Neutrophil (primary cell): Measurements from ENCODE around the gene CDK3.

Source experiments
- H3K27ac ChIP-seq: fragments of 200-600 bp; sonication (generic); 2 replicates; pipeline ENCODE4 v1.5.1; 2016; ENCODE audit warnings: mild to moderate bottlenecking, moderate library complexity
- H3K27me3 ChIP-seq: fragments of 200-600 bp; sonication (generic); 2 replicates; pipeline ENCODE4 v1.6.0; 2016; ENCODE audit warnings: mild to moderate bottlenecking
- H3K36me3 ChIP-seq: fragments of 200-600 bp; sonication (generic); 2 replicates; pipeline ENCODE4 v1.5.1; 2017
- H3K4me1 ChIP-seq, 2 experiments: fragments of 200-600 bp in 1 of 2; sonication (generic) in 1 of 2; 1 replicate in 1 of 2; 2 replicates in 1 of 2; pipeline versions ENCODE4 v1.5.1 to v1.6.1; 2013 to 2016; ENCODE audit warnings: low read depth in 1 of 2, low read length in 1 of 2, mild to moderate bottlenecking in 1 of 2, moderate library complexity in 1 of 2; ENCODE audit not compliant: control insufficient read depth in 1 of 2, insufficient read depth in 1 of 2
- H3K4me3 ChIP-seq, 2 experiments: fragments of 200-600 bp in 1 of 2; sonication (generic) in 1 of 2; 1 replicate in 1 of 2; 2 replicates in 1 of 2; pipeline ENCODE4 v1.5.1; 2013 to 2016; ENCODE audit warnings: low read depth in 1 of 2, low read length in 1 of 2, mild to moderate bottlenecking in 1 of 2, moderate library complexity in 1 of 2
- H3K9me3 ChIP-seq: fragments of 200-600 bp; sonication (generic); 2 replicates; pipeline ENCODE4 v1.5.1; 2016
- TF ChIP-seq, protein P1 (sequence below): fragments of 200-600 bp; sonication (generic); IDR thresholded peaks from 2 replicates; pipeline ENCODE4 v1.5.1; 2016; ENCODE audit warnings: antibody characterized with exemption

The CDK3 gene

DNA sequence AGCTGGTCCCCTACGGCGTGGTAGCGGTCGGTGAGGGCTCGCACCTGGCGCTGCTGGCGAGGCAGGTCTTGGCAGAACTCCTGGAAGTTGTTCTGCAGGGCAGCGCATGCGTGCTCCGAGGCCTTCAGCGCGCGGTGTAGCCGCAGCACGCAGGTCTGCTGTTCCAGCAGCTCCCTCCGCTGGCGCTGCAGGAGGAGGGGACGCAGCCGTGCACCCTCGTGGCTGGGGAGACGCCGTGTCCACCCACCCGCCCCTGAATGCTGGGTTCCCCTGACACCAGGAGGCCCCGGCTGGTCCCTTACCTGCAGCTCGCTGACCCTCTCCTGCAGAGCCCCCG is 14.2 kb downstream of the CDK3 start:
- H3K36me3 ChIP-seq: no peaks in the 10 kb centered on the region
- peaks cover 0 to 4% of the 10 kb centered on the region in 2 experiments for H3K4me1 ChIP-seq
- H3K4me3 ChIP-seq: no peak overlapping the region
- no peaks in the 10 kb centered on the region for H3K9me3 ChIP-seq
- peaks cover 5% of the 10 kb centered on the region for H3K27me3 ChIP-seq
- no peak overlapping the region for H3K27ac ChIP-seq
- TF ChIP-seq, protein P1, sequence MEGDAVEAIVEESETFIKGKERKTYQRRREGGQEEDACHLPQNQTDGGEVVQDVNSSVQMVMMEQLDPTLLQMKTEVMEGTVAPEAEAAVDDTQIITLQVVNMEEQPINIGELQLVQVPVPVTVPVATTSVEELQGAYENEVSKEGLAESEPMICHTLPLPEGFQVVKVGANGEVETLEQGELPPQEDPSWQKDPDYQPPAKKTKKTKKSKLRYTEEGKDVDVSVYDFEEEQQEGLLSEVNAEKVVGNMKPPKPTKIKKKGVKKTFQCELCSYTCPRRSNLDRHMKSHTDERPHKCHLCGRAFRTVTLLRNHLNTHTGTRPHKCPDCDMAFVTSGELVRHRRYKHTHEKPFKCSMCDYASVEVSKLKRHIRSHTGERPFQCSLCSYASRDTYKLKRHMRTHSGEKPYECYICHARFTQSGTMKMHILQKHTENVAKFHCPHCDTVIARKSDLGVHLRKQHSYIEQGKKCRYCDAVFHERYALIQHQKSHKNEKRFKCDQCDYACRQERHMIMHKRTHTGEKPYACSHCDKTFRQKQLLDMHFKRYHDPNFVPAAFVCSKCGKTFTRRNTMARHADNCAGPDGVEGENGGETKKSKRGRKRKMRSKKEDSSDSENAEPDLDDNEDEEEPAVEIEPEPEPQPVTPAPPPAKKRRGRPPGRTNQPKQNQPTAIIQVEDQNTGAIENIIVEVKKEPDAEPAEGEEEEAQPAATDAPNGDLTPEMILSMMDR: no peak

DNA sequence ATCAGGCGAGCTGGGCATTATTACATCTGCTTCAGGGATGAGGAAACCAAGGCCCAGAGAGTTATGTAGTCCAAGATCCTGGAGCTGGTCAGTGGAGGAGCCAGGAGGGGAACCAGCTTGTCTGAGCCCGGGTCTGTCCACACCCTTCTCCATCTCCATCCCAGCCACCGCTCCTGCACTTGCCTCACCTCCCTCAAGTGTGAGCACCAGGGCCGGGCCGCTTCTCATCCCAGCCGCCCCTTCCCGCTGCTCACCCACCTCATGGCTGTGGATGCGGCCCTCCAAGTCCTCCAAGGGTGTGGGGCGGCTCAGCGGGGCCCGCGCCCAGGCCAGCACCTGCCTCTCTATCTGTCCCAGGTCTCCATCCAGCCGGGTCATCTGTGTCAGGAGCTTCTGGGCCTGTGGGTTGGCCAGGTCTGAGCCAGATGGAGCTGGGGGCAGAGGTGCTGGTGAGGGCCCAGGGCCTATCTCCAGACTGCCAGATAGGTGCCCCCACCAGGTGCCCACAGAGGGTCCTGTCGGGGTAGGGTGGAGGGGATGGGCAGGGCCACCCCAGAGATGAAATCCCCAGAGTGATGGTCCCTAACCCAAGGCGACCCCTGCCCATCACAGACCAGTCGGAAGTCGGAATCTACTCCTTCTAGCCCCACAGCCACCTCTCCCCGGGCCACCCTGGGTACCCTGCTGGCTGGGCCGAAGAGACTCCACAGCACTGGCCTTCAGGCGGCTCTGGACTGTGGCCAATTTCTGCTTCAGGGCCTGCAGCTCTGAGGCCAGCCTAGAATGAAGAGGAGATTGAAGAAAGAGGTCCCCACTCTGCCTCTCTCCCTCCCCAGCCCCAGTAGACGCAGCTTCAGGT is 17.1 kb downstream of the CDK3 start:
- no peak overlapping the region for H3K4me3 ChIP-seq
- H3K27me3 ChIP-seq: peaks cover 5% of the 10 kb centered on the region
- no peaks in the 10 kb centered on the region for H3K36me3 ChIP-seq
- TF ChIP-seq, protein P1: no peak
- no peaks in the 10 kb centered on the region for H3K9me3 ChIP-seq
- H3K4me1 ChIP-seq: peaks cover 0 to 4% of the 10 kb centered on the region in 2 experiments
- H3K27ac ChIP-seq: no peak overlapping the region

DNA sequence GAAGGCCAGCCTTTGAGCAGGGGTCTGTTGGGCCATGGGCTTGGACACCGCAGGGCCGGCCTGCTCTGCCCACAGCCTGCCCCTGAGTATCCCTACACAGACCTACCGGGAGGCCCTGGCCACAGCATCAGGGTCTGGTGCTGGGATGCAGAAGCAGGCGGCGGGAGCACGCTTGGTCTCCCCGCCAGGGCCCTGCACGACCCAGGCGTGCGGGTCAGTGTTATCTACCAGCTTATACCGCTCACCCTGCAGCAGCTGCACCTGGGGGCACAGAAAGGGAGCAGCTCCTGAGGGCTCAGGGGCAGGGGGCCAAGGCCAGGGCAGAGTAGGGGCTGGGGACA is 17.7 kb downstream of the CDK3 start:
- Histone ChIP-seq H3K4me1 (peaks cover 0 to 4% of the 10 kb centered on the region in 2 experiments), H3K36me3 (no peaks in the 10 kb centered on the region), H3K4me3 (no peak overlapping the region), H3K9me3 (no peaks in the 10 kb centered on the region), H3K27me3 (peaks cover 5% of the 10 kb centered on the region), H3K27ac (no peak overlapping the region)
- TF ChIP-seq, protein P1: no peak

DNA sequence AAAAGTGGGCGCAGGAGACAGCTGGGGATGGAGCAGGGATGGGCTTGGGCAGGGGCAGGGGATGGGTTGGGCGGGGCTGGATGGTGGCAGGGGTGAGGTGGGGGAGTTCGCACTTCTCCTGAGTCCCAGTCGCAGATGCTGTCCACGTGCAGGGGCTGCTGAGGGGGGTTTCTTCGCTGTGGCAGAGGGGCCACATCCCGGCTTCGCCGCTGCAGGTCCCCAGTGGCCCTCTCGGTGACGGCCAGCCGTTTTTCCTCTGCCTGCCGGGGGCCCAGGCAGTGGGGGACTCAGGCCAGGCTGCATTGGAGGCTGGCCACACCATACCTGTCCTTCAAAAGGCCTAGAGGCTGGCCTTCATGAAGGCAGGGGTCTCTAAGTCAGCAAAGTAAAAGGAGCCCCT is 18.1 kb downstream of the CDK3 start:
- TF ChIP-seq, protein P1: no peak
- Histone ChIP-seq H3K9me3 (no peaks in the 10 kb centered on the region), H3K4me3 (no peak overlapping the region), H3K27me3 (peaks cover 5% of the 10 kb centered on the region), H3K36me3 (no peaks in the 10 kb centered on the region), H3K4me1 (peaks cover 0 to 4% of the 10 kb centered on the region in 2 experiments), H3K27ac (no peak overlapping the region)

DNA sequence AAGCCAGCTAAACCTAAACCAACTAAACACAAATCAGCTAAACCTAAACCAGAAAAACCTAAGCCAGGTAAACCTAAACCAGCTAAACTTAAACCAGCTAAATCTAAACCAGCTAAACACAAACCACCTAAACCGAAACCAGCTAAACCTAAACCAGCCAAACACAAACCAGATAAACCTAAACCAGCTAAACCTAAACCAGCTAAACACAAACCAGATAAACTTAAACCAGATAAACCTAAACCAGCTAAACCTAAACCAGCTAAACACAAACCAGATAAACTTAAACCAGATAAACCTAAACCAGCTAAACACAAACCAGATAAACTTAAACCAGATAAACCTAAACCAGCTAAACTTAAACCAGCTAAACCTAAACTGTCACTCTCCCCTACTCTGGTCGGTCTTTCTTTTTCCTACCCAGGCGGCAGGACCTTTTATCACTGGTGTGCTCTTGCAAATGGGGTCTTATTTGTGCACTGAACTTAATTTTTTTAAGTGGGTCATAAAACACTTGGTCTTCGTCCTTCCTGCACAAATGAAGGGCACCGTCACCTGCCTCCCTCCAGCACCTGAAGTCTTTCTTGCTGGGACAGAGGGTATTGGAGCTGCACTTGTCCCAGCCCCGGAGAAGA is 19.3 kb downstream of the CDK3 start:
- Histone ChIP-seq H3K4me3 (no peak overlapping the region), H3K9me3 (no peaks in the 10 kb centered on the region), H3K27me3 (no peaks in the 10 kb centered on the region), H3K4me1 (no peaks in the 10 kb centered on the region), H3K27ac (no peak overlapping the region), H3K36me3 (no peaks in the 10 kb centered on the region)
- TF ChIP-seq, protein P1: no peak
